Measurements from ENCODE around the gene MTO1. TPM values are rescaled to one million over a fixed set of nuclear protein-coding genes. Genes with fewer than 3 reads are reported as not detected.
"Not testable (repeated sequence)": the region's sequence is repeated elsewhere in the genome, so short reads cannot be mapped to it uniquely, and the experiment has no call there.

Gene MTO1
- total and polyA plus RNA-seq, 2 of the 4 experiments (the other 2 are of a cell fraction), result 15.0 to 39.8 TPM

DNA sequence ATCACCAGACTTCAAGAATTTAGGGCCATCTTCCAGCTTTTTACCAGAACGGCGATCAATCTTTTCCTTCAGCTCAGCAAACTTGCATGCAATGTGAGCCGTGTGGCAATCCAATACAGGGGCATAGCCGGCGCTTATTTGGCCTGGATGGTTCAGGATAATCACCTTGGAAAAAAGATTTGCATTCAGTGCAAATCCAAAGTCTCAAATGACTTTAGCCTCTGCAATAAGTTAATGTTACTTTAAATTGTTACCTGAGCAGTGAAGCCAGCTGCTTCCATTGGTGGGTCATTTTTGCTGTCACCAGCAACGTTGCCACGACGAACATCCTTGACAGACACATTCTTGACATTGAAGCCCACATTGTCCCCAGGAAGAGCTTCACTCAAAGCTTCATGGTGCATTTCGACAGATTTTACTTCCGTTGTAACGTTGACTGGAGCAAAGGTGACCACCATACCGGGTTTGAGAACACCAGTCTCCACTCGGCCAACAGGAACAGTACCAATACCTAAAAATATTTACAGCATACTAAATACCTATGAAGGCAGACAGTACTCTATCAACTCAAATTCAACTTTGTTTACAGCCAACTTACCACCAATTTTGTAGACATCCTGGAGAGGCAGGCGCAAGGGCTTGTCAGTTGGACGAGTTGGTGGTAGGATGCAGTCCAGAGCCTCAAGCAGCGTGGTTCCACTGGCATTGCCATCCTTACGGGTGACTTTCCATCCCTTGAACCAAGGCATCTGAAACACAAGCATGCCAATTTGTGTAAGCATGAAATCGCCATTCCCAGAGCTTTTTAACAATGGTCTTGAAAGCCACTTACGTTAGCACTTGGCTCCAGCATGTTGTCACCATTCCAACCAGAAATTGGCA, 56.8 kb downstream of the MTO1 start:
- H4K91ac ChIP-seq (ENCODE audit: insufficient read depth, low read depth, low read length); H3K9me3 ChIP-seq (ENCODE audit: control insufficient read depth, insufficient read depth, low read length); DNase-seq; dilution Hi-C loops (cut with HindIII; ENCODE audit: low sequenced_read_pairs, unreplicated experiment); H3K9me1 ChIP-seq (ENCODE audit: insufficient read depth, low read length); H2BK15ac ChIP-seq (ENCODE audit: low read depth, low read length); H3K27me3 ChIP-seq (ENCODE audit: control insufficient read depth, insufficient read depth, low read length); H2BK20ac ChIP-seq (ENCODE audit: low read depth, low read length); in situ Hi-C loops (cut with MboI; ENCODE audit: low sequenced_read_pairs); H4K8ac ChIP-seq (ENCODE audit: low read depth in 2 of 2, low read length in 2 of 2); ATAC-seq (ENCODE audit: low read depth); H3K4ac ChIP-seq (ENCODE audit: low read depth, low read length); POLR2A ChIA-PET (ENCODE audit: unreplicated experiment); H4K5ac ChIP-seq (ENCODE audit: low read depth, low read length); H3K18ac ChIP-seq (ENCODE audit: low read depth, low read length); H2AFZ ChIP-seq (replicated peaks; ENCODE audit: low read length, poor library complexity); H3K4me1 ChIP-seq (ENCODE audit: control insufficient read depth, insufficient read depth, low read length); H2AK5ac ChIP-seq (ENCODE audit: low read depth, low read length); H2BK120ac ChIP-seq (ENCODE audit: low read depth, low read length); intact Hi-C loops (cut with micrococcal nuclease); H2AK9ac ChIP-seq (replicated peaks; ENCODE audit: low read depth, low read length, poor library complexity): not testable (repeated sequence)
- H3K4me2 ChIP-seq (ENCODE audit: low read depth, low read length), result peak overlapping the region; percentile 90
- peak overlapping the region; percentile 1 for H2BK5ac ChIP-seq (ENCODE audit: low read depth, low read length, poor library complexity, severe bottlenecking)
- BruUV-seq (replicated peaks), result TSS peak; percentile 85
- CTCF ChIA-PET, result interaction anchor here (0.6 kb wide), 1 partner anchor 42 kb away, joined by 3 read pairs; no protein-coding TSS in a partner anchor
- no CpG with 5 or more reads among the region's 19 CpGs for WGBS, 2 experiments (ENCODE audit: extremely low coverage in 2 of 2, insufficient read length in 1 of 2)
- H3K36me3 ChIP-seq (ENCODE audit: control insufficient read depth, insufficient read depth, low read length), result peaks cover 44% of the 10 kb centered on the region
- H3K79me1 ChIP-seq (ENCODE audit: low read depth in 1 of 2, low read length in 2 of 2), result peaks cover 7 to 34% of the 10 kb centered on the region in 2 experiments; a peak in 2 of 4 replicates
- H3K23ac ChIP-seq (ENCODE audit: low read depth, low read length), result peak overlapping the region; percentile 0; the same call in 1 of the 2 replicates
- TF ChIP-seq CHD1 (IDR thresholded peaks at IDR 0.05; ENCODE audit: low read depth, low read length), result 0 out of 2 replicates have a peak, but pooled peaks have one; percentile 21
- peak overlapping the region; percentile 75 for H3K9ac ChIP-seq (ENCODE audit: low read depth, low read length)
- peak overlapping the region; percentile 54 for H3K4me3 ChIP-seq (ENCODE audit: insufficient read depth, low read depth, low read length)
- H3K14ac ChIP-seq (replicated peaks; ENCODE audit: low read depth, low read length), result peak overlapping the region; percentile 7
- peak overlapping the region; percentile 41 for H3K27ac ChIP-seq (ENCODE audit: insufficient read depth, low read length)
- peaks cover 73% of the 10 kb centered on the region for H4K20me1 ChIP-seq (ENCODE audit: insufficient read depth, low read length)
- H3K56ac ChIP-seq (ENCODE audit: extremely low read depth, insufficient read depth, low read length), result 0 out of 2 replicates have a peak overlapping the region, but pooled peaks have one; percentile 9

Measured in IMR-90 (cell line).